ENCODE results near the gene XDH. TPM values are rescaled to one million over a fixed set of nuclear protein-coding genes. Genes with fewer than 3 reads are reported as not detected.

The XDH gene
- total RNA-seq, 1 donor from 2014 or later = 1.3 TPM

GRCh38 chr2:31300309-31300708 lies 114.2 kb downstream of the XDH start:
- peaks cover 5% of the 10 kb centered on the region for H3K4me1 Mint-ChIP-seq (ENCODE audit: low read depth, unreplicated experiment)
- no peak overlapping the region for H3K4me3 Mint-ChIP-seq (ENCODE audit: unreplicated experiment)
- H3K27ac Mint-ChIP-seq (ENCODE audit: unreplicated experiment) = no peak overlapping the region

DNA sequence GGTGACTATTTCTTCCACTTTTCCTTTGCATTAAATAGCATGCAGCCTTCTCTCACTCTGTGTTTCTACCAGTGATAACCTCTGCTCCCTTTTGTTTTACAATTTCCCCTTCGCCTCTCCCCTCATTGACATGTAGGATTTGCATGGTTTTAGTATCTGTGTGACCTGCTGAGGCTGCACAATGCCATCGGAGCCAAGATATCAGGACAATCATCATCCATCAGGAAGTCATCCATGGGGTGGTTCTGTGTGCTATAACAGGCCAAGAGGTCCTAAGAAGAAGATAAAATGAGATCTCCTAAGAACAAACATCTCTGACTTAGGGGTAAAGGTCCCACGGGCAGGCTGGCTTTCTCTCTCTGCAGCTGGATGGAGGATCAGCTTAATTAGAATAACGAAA lies 115.0 kb downstream of the XDH start:
- no peak for DNase-seq
- Mint-ChIP-seq H3K9me3 (ENCODE audit: unreplicated experiment) (no peaks in the 10 kb centered on the region), H3K4me1 (ENCODE audit: low read depth, unreplicated experiment) (peaks cover 5% of the 10 kb centered on the region), H3K27ac (ENCODE audit: unreplicated experiment) (no peak overlapping the region), H3K27me3 (ENCODE audit: unreplicated experiment) (peaks cover 1% of the 10 kb centered on the region), H3K36me3 (ENCODE audit: unreplicated experiment) (no peaks in the 10 kb centered on the region), H3K4me3 (ENCODE audit: unreplicated experiment) (no peak overlapping the region)
- TF ChIP-seq, protein P1, sequence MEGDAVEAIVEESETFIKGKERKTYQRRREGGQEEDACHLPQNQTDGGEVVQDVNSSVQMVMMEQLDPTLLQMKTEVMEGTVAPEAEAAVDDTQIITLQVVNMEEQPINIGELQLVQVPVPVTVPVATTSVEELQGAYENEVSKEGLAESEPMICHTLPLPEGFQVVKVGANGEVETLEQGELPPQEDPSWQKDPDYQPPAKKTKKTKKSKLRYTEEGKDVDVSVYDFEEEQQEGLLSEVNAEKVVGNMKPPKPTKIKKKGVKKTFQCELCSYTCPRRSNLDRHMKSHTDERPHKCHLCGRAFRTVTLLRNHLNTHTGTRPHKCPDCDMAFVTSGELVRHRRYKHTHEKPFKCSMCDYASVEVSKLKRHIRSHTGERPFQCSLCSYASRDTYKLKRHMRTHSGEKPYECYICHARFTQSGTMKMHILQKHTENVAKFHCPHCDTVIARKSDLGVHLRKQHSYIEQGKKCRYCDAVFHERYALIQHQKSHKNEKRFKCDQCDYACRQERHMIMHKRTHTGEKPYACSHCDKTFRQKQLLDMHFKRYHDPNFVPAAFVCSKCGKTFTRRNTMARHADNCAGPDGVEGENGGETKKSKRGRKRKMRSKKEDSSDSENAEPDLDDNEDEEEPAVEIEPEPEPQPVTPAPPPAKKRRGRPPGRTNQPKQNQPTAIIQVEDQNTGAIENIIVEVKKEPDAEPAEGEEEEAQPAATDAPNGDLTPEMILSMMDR (IDR thresholded peaks at IDR 0.05; ENCODE audit: partially characterized antibody, unreplicated experiment) = no peak

More at GRCh38 chr2:31300309-31300708, 114.2 kb downstream of the XDH start:
- Mint-ChIP-seq H3K27me3 (ENCODE audit: unreplicated experiment) (peaks cover 1% of the 10 kb centered on the region), H3K36me3 (ENCODE audit: unreplicated experiment) (no peaks in the 10 kb centered on the region), H3K9me3 (ENCODE audit: unreplicated experiment) (no peaks in the 10 kb centered on the region)
- no peak for DNase-seq
- TF ChIP-seq, protein P1 (IDR thresholded peaks at IDR 0.05; ENCODE audit: partially characterized antibody, unreplicated experiment) = no peak

GRCh38 chr2:31297751-31298150 lies 116.8 kb downstream of the XDH start:
- no peak overlapping the region for H3K4me3 Mint-ChIP-seq (ENCODE audit: unreplicated experiment)

GRCh38 chr2:31296641-31297287 lies 117.8 kb downstream of the XDH start:
- TF ChIP-seq, protein P1 (IDR thresholded peaks at IDR 0.05; ENCODE audit: partially characterized antibody, unreplicated experiment) = no peak
- Mint-ChIP-seq H3K36me3 (ENCODE audit: unreplicated experiment) (no peaks in the 10 kb centered on the region), H3K27ac (ENCODE audit: unreplicated experiment) (no peak overlapping the region), H3K4me1 (ENCODE audit: low read depth, unreplicated experiment) (peaks cover 5% of the 10 kb centered on the region), H3K4me3 (ENCODE audit: unreplicated experiment) (no peak overlapping the region), H3K9me3 (ENCODE audit: unreplicated experiment) (peaks cover 2% of the 10 kb centered on the region), H3K27me3 (ENCODE audit: unreplicated experiment) (peaks cover under 1% of the 10 kb centered on the region)
- DNase-seq = no peak

More at GRCh38 chr2:31297751-31298150, 116.8 kb downstream of the XDH start:
- TF ChIP-seq, protein P1 (IDR thresholded peaks at IDR 0.05; ENCODE audit: partially characterized antibody, unreplicated experiment) = no peak
- Mint-ChIP-seq H3K27me3 (ENCODE audit: unreplicated experiment) (peaks cover 1% of the 10 kb centered on the region), H3K36me3 (ENCODE audit: unreplicated experiment) (no peaks in the 10 kb centered on the region), H3K27ac (ENCODE audit: unreplicated experiment) (no peak overlapping the region), H3K9me3 (ENCODE audit: unreplicated experiment) (no peaks in the 10 kb centered on the region), H3K4me1 (ENCODE audit: low read depth, unreplicated experiment) (peaks cover 5% of the 10 kb centered on the region)
- no peak for DNase-seq

DNA sequence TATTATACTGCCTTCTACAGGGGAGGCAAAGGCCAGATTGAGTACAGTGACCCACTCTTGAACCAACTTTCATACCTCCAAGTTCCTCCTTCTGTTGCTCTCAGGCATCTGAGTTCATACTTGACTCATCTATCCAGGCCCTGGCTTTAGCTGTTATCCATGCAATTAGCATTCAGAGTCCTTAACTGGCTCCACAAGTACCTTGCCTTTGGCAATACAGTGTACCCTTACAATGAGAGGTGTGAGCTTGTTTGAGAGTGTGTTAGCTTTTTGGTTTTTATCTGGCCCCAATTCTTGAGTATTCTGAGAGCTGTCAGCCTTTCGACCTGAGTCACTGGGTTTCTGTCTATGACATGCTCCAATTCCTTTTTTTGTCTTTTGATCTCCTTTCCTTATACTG lies 120.3 kb downstream of the XDH start:
- Mint-ChIP-seq H3K4me1 (ENCODE audit: low read depth, unreplicated experiment) (peaks cover 5% of the 10 kb centered on the region), H3K4me3 (ENCODE audit: unreplicated experiment) (no peak overlapping the region), H3K36me3 (ENCODE audit: unreplicated experiment) (no peaks in the 10 kb centered on the region), H3K27ac (ENCODE audit: unreplicated experiment) (no peak overlapping the region), H3K9me3 (ENCODE audit: unreplicated experiment) (peaks cover 2% of the 10 kb centered on the region), H3K27me3 (ENCODE audit: unreplicated experiment) (peaks cover 2% of the 10 kb centered on the region)
- no peak for DNase-seq
- TF ChIP-seq, protein P1 (IDR thresholded peaks at IDR 0.05; ENCODE audit: partially characterized antibody, unreplicated experiment) = no peak

All from glutamatergic neuron (in vitro differentiated cells).